Measurements from ENCODE around the gene LRRC4C. TPM values are rescaled to one million over a fixed set of nuclear protein-coding genes. Genes with fewer than 3 reads are reported as not detected.
"Not testable (repeated sequence)": the region's sequence is repeated elsewhere in the genome, so short reads cannot be mapped to it uniquely, and the experiment has no call there.

LRRC4C gene
- total RNA-seq, 1 donor from 2014 or later, result not detected

DNA sequence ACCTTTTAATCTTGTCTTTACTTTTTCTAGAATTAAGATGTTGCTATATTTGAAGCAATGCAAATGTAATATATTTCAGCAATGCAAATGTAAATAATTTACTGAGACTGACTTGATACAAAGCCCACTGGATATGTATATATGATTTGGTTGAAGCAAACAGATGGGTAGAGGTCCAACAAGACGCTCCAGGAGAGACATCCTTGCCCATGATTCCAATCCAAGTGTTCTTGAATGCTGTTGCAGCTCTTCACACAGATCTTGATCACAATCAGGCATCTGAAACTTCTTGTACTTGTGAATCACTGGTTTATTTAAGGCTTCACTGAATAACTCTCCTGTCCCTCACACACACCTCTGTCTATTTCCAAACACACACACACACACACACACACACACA is 507.0 kb downstream of the LRRC4C start:
- Histone ChIP-seq H3K27ac (no peak overlapping the region), H3K4me1 (no peaks in the 10 kb centered on the region), H3K9me3 (no peaks in the 10 kb centered on the region), H3K27me3 (no peaks in the 10 kb centered on the region), H3K4me3 (no peak overlapping the region), H3K36me3 (no peaks in the 10 kb centered on the region)
- TF ChIP-seq, protein P1, sequence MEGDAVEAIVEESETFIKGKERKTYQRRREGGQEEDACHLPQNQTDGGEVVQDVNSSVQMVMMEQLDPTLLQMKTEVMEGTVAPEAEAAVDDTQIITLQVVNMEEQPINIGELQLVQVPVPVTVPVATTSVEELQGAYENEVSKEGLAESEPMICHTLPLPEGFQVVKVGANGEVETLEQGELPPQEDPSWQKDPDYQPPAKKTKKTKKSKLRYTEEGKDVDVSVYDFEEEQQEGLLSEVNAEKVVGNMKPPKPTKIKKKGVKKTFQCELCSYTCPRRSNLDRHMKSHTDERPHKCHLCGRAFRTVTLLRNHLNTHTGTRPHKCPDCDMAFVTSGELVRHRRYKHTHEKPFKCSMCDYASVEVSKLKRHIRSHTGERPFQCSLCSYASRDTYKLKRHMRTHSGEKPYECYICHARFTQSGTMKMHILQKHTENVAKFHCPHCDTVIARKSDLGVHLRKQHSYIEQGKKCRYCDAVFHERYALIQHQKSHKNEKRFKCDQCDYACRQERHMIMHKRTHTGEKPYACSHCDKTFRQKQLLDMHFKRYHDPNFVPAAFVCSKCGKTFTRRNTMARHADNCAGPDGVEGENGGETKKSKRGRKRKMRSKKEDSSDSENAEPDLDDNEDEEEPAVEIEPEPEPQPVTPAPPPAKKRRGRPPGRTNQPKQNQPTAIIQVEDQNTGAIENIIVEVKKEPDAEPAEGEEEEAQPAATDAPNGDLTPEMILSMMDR (IDR thresholded peaks at IDR 0.05), result no peak
- intact Hi-C loops (cut with DNase I), result no loop called here
- DNase-seq (ENCODE audit: low spot score in 2 of 2), result no peak

DNA sequence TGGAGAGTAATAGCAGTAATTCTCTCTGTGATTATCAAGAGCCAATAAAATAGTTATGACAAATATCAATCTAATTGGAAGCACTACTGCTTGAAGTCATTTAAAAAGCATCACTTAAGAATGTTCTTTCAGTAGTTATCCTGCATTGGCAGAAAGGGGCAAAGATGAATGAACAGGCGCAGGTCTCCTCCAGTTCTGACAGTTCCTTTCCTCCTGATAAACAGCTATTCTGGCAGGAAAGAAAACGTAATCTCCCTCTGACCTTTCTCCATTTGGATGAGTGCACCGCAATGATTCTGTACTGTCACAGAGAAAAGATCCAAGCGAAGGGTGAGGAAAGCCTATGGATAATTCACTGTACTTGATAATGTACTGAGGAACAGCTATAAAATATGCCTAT is 521.5 kb downstream of the LRRC4C start:
- Histone ChIP-seq H3K4me3 (no peak overlapping the region), H3K27me3 (no peaks in the 10 kb centered on the region), H3K9me3 (no peaks in the 10 kb centered on the region), H3K4me1 (no peaks in the 10 kb centered on the region), H3K27ac (no peak overlapping the region), H3K36me3 (no peaks in the 10 kb centered on the region)
- TF ChIP-seq, protein P1 (IDR thresholded peaks at IDR 0.05), result no peak
- intact Hi-C loops (cut with DNase I), result no loop called here
- no peak for DNase-seq (ENCODE audit: low spot score in 2 of 2)

DNA sequence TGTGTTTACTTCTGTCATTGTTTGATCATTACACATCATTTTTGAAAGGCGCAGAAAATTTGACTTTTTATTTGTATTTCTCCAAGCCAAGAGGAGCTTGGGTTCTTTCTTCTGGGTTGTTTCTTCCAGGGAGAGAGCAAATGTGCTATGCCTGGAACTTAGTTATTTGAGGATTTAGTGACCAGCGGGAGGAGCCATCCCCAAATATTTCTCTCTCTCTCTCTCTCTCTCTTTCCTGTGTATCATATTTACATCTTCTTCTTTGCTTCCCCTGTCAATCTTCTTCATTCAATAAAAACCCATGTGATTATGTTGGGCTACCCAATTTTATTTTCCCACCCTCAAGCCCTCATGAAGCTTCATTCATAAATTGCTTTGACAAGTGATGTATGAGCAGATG is 534.5 kb downstream of the LRRC4C start:
- no peaks in the 10 kb centered on the region for H3K36me3 ChIP-seq
- TF ChIP-seq, protein P1 (IDR thresholded peaks at IDR 0.05), result no peak
- no peak overlapping the region for H3K4me3 ChIP-seq
- no peak overlapping the region for H3K27ac ChIP-seq
- intact Hi-C loops (cut with DNase I), result no loop called here
- H3K27me3 ChIP-seq, result no peaks in the 10 kb centered on the region
- H3K4me1 ChIP-seq, result no peaks in the 10 kb centered on the region
- DNase-seq (ENCODE audit: low spot score in 2 of 2), result no peak
- H3K9me3 ChIP-seq, result no peaks in the 10 kb centered on the region

DNA sequence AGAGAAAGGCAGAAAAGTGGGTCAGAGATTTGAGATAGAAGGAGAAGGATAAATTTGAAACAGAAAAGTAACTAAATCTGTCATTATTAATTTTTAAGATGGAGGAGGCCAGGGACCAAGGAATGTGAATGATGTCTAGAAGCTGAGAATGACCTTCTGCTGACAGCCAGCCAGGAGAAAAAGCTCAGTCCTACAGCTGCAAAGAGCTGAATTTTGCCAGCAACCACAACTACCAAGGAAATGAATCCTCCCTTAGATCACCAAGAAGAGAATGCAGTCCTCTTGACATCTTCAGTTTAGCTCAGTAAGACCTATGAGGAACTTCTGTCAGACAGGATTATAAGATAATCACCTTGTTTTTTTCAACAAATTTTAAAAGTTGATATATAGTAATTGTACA is 538.2 kb downstream of the LRRC4C start:
- Histone ChIP-seq H3K4me3 (no peak overlapping the region), H3K27me3 (no peaks in the 10 kb centered on the region), H3K9me3 (no peaks in the 10 kb centered on the region), H3K36me3 (no peaks in the 10 kb centered on the region), H3K4me1 (no peaks in the 10 kb centered on the region), H3K27ac (no peak overlapping the region)
- no peak for DNase-seq (ENCODE audit: low spot score in 2 of 2)
- TF ChIP-seq, protein P1 (IDR thresholded peaks at IDR 0.05), result no peak
- intact Hi-C loops (cut with DNase I), result no loop called here

DNA sequence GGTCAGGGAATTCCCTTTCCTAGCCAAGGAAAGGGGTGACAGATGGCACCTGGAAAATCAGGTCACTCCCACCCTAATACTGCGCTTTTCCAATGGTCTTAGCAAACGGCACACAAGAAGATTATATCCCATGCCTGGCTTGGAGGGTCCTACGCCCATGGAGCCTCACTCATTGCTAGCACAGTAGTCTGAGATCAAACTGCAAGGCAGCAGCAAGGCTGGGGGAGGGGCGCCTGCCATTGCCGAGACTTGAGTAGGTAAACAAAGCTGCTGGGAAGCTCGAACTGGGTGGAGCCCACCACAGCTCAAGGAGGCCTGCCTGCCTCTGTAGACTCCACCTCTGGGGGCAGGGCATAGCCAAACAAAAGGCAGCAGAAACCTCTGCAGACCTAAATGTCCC is 548.7 kb downstream of the LRRC4C start:
- H3K4me1 ChIP-seq; H3K4me3 ChIP-seq; H3K27ac ChIP-seq; H3K36me3 ChIP-seq; intact Hi-C loops (cut with DNase I); H3K27me3 ChIP-seq; DNase-seq (ENCODE audit: low spot score in 2 of 2); H3K9me3 ChIP-seq: not testable (repeated sequence)

DNA sequence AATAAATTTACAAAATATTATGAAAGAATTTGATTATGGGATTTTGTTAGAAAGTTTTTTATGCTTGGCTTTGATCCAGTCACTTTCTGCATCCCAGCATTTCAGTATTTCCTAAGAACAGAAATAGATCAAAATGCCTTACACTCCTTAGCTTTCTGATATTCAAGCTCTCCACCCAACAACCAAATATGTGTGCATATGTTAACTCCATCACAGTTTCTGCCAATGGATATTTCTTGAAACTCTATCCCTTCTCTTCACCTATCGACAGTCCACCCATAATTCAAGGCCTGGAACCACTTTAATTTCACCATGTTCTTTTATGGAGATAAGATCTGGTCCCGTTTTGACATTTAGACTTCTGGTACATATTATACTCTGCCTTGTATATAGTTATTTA is 565.0 kb downstream of the LRRC4C start:
- no peak overlapping the region for H3K4me3 ChIP-seq
- no peaks in the 10 kb centered on the region for H3K36me3 ChIP-seq
- H3K27ac ChIP-seq, result no peak overlapping the region
- TF ChIP-seq, protein P1 (IDR thresholded peaks at IDR 0.05), result no peak
- no peaks in the 10 kb centered on the region for H3K4me1 ChIP-seq
- intact Hi-C loops (cut with DNase I), result no loop called here
- H3K27me3 ChIP-seq, result no peaks in the 10 kb centered on the region
- H3K9me3 ChIP-seq, result no peaks in the 10 kb centered on the region
- no peak for DNase-seq (ENCODE audit: low spot score in 2 of 2)

All from ascending aorta (tissue), 2 donors.